GM23338 (cell line): ENCODE data around the gene TM2D1. TPM values are rescaled to one million over a fixed set of nuclear protein-coding genes. Genes with fewer than 3 reads are reported as not detected.
"Not testable (repeated sequence)": the region's sequence is repeated elsewhere in the genome, so short reads cannot be mapped to it uniquely, and the experiment has no call there.

Experiments used
- ATAC-seq: fragments of 200-7000 bp; cut with Tn5 transposase; 3 replicates; pipeline ENCODE4 v1.9.1; 2020
- DNase-seq: peaks from one replicate; pipeline ENCODE4 v3.0.0-alpha.2; 2015; ENCODE audit warnings: low spot score
- H2AFZ ChIP-seq: fragments of 200-600 bp; sonication (generic); 2 replicates; pipeline ENCODE4 v1.8.0; 2016; ENCODE audit warnings: antibody characterized with exemption, mild to moderate bottlenecking, moderate library complexity
- H3F3A ChIP-seq: fragments of 200-600 bp; sonication (generic); replicated peaks from 2 replicates; pipeline ENCODE4 v1.8.0; 2017; ENCODE audit warnings: antibody characterized with exemption, mixed run types, low read depth
- H3K27ac ChIP-seq: fragments of 200-600 bp; sonication (generic); 2 replicates; pipeline ENCODE4 v1.6.1; 2016; ENCODE audit warnings: low read depth
- H3K27me3 ChIP-seq: fragments of 200-600 bp; sonication (generic); 2 replicates; pipeline ENCODE4 v1.8.0; 2016; ENCODE audit warnings: mild to moderate bottlenecking, mixed run types, moderate library complexity; ENCODE audit not compliant: insufficient read depth
- H3K36me3 ChIP-seq: fragments of 200-600 bp; sonication (generic); 2 replicates; pipeline ENCODE4 v1.8.0; 2016; ENCODE audit warnings: mild to moderate bottlenecking; ENCODE audit not compliant: insufficient read depth
- H3K4me1 ChIP-seq: fragments of 200-600 bp; sonication (generic); 2 replicates; pipeline ENCODE4 v1.8.0; 2016; ENCODE audit warnings: mild to moderate bottlenecking, moderate library complexity; ENCODE audit not compliant: insufficient read depth
- H3K4me2 ChIP-seq: fragments of 200-600 bp; sonication (generic); 2 replicates; pipeline ENCODE4 v1.7.1; 2017; ENCODE audit warnings: mixed run types
- H3K4me3 ChIP-seq: fragments of 200-600 bp; sonication (generic); 2 replicates; pipeline ENCODE4 v1.6.1; 2016; ENCODE audit warnings: mixed run types
- H3K79me2 ChIP-seq: fragments of 200-600 bp; sonication (generic); replicated peaks from 2 replicates; pipeline ENCODE4 v1.8.0; 2017; ENCODE audit warnings: mild to moderate bottlenecking; ENCODE audit not compliant: insufficient read depth
- H3K9me2 ChIP-seq: fragments of 200-600 bp; sonication (generic); 2 replicates; pipeline ENCODE4 v1.8.0; 2017; ENCODE audit not compliant: insufficient read depth
- H4K20me1 ChIP-seq: fragments of 200-600 bp; sonication (generic); replicated peaks from 2 replicates; pipeline ENCODE4 v1.8.0; 2017; ENCODE audit warnings: mild to moderate bottlenecking; ENCODE audit not compliant: insufficient read depth
- H3K27ac Mint-ChIP-seq: 2 replicates; pipeline ENCODE4 v1.8.0; 2020; ENCODE audit warnings: inconsistent platforms, mild to moderate bottlenecking, moderate library complexity, mixed read lengths
- H3K27me3 Mint-ChIP-seq: 3 replicates; pipeline ENCODE4 v1.8.0; 2022; ENCODE audit warnings: low read depth, mild to moderate bottlenecking, moderate library complexity, mixed read lengths, inconsistent platforms; ENCODE audit not compliant: insufficient read depth, poor library complexity
- H3K36me3 Mint-ChIP-seq: 3 replicates; pipeline ENCODE4 v1.8.0; 2021; ENCODE audit warnings: low read depth, mild to moderate bottlenecking, inconsistent platforms, moderate library complexity, mixed read lengths
- H3K4me1 Mint-ChIP-seq: 3 replicates; pipeline ENCODE4 v1.8.0; 2020; ENCODE audit warnings: mild to moderate bottlenecking, inconsistent platforms, mixed read lengths
- H3K4me3 Mint-ChIP-seq: 3 replicates; pipeline ENCODE4 v1.8.0; 2021; ENCODE audit warnings: moderate library complexity, mild to moderate bottlenecking, inconsistent platforms, mixed read lengths
- H3K9me3 Mint-ChIP-seq: 3 replicates; pipeline ENCODE4 v1.8.0; 2020; ENCODE audit warnings: moderate library complexity, mild to moderate bottlenecking, inconsistent platforms, mixed read lengths
- CREB1 ChIP-seq: fragments of 250-450 bp; sonication (Bioruptor Pico); IDR thresholded peaks from 2 replicates; pipeline ENCODE4 v1.5.0; 2020; ENCODE audit warnings: low read depth, mild to moderate bottlenecking, moderate library complexity
- NANOG ChIP-seq: IDR thresholded peaks from 2 replicates; pipeline ENCODE4 v1.6.1; 2016; ENCODE audit warnings: antibody characterized with exemption, borderline replicate concordance
- STAT1 ChIP-seq: IDR thresholded peaks from one replicate; pipeline ENCODE4 v1.6.1; 2016; ENCODE audit warnings: antibody characterized with exemption; ENCODE audit not compliant: unreplicated experiment
- ZNF114 ChIP-seq: fragments of 250-450 bp; sonication (Bioruptor Pico); IDR thresholded peaks from 2 replicates; pipeline ENCODE4 v1.5.0; 2020; ENCODE audit warnings: mild to moderate bottlenecking, moderate library complexity
- polyA plus RNA-seq: library from polyadenylated mRNA; unstranded; fragments of >200 nt; fragmentation: Nextera tagmentation; extraction: Ambion mirVana; gene quantifications from 2 replicates; pipeline ENCODE4 v1.2.1, GENCODE V29; 2016
- total RNA-seq: library from RNA; depleted of rRNA; stranded (reverse); fragments of >200 nt; shearing (Covaris generic); gene quantifications from 2 replicates; pipeline ENCODE4 v1.2.3, GENCODE V29; 2014
- TF ChIP-seq, protein P1 (sequence below): fragments of 250-450 bp; sonication (Bioruptor Pico); IDR thresholded peaks from 2 replicates; pipeline ENCODE4 v1.5.0; 2020; ENCODE audit warnings: mild to moderate bottlenecking, moderate library complexity
- TF ChIP-seq, protein P2 (sequence below), 2 experiments: fragments of 200-600 bp in 1 of 2; sonication (generic) in 1 of 2; conservative IDR thresholded peaks; 2 replicates each; pipeline versions ENCODE4 v1.5.1 to v1.6.1; 2016 to 2017; ENCODE audit warnings: antibody characterized with exemption in 2 of 2, low read depth in 2 of 2, mild to moderate bottlenecking in 2 of 2, moderate library complexity in 1 of 2
- TF ChIP-seq, protein P3 (sequence below): IDR thresholded peaks from one replicate; pipeline ENCODE4 v1.6.1; 2018; ENCODE audit warnings: antibody characterized with exemption; ENCODE audit not compliant: unreplicated experiment

The TM2D1 gene
- total and polyA plus RNA-seq, 2 experiments from 2014 or later = 46.7 to 47.5 TPM

DNA sequence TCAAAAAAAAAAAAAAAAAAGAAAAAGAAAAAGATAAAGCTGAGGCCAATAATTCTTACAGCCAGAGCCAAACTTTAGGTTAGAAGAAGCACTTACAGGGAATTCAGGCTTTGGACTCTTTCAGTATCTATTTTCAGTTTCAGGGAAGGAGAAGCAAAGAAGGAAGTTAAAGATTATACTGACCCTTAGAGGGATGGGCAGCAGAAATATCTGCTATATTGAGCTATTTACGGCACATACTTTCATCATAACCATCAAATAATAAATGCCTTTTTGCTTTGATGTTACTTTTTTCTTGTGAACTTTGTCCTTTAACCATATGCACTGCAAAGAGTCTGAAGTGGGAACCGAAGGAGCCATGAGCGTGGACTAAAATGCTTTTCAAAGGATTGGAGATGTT is 42.0 kb downstream of the TM2D1 start (continued):
- TF ChIP-seq, protein P1, sequence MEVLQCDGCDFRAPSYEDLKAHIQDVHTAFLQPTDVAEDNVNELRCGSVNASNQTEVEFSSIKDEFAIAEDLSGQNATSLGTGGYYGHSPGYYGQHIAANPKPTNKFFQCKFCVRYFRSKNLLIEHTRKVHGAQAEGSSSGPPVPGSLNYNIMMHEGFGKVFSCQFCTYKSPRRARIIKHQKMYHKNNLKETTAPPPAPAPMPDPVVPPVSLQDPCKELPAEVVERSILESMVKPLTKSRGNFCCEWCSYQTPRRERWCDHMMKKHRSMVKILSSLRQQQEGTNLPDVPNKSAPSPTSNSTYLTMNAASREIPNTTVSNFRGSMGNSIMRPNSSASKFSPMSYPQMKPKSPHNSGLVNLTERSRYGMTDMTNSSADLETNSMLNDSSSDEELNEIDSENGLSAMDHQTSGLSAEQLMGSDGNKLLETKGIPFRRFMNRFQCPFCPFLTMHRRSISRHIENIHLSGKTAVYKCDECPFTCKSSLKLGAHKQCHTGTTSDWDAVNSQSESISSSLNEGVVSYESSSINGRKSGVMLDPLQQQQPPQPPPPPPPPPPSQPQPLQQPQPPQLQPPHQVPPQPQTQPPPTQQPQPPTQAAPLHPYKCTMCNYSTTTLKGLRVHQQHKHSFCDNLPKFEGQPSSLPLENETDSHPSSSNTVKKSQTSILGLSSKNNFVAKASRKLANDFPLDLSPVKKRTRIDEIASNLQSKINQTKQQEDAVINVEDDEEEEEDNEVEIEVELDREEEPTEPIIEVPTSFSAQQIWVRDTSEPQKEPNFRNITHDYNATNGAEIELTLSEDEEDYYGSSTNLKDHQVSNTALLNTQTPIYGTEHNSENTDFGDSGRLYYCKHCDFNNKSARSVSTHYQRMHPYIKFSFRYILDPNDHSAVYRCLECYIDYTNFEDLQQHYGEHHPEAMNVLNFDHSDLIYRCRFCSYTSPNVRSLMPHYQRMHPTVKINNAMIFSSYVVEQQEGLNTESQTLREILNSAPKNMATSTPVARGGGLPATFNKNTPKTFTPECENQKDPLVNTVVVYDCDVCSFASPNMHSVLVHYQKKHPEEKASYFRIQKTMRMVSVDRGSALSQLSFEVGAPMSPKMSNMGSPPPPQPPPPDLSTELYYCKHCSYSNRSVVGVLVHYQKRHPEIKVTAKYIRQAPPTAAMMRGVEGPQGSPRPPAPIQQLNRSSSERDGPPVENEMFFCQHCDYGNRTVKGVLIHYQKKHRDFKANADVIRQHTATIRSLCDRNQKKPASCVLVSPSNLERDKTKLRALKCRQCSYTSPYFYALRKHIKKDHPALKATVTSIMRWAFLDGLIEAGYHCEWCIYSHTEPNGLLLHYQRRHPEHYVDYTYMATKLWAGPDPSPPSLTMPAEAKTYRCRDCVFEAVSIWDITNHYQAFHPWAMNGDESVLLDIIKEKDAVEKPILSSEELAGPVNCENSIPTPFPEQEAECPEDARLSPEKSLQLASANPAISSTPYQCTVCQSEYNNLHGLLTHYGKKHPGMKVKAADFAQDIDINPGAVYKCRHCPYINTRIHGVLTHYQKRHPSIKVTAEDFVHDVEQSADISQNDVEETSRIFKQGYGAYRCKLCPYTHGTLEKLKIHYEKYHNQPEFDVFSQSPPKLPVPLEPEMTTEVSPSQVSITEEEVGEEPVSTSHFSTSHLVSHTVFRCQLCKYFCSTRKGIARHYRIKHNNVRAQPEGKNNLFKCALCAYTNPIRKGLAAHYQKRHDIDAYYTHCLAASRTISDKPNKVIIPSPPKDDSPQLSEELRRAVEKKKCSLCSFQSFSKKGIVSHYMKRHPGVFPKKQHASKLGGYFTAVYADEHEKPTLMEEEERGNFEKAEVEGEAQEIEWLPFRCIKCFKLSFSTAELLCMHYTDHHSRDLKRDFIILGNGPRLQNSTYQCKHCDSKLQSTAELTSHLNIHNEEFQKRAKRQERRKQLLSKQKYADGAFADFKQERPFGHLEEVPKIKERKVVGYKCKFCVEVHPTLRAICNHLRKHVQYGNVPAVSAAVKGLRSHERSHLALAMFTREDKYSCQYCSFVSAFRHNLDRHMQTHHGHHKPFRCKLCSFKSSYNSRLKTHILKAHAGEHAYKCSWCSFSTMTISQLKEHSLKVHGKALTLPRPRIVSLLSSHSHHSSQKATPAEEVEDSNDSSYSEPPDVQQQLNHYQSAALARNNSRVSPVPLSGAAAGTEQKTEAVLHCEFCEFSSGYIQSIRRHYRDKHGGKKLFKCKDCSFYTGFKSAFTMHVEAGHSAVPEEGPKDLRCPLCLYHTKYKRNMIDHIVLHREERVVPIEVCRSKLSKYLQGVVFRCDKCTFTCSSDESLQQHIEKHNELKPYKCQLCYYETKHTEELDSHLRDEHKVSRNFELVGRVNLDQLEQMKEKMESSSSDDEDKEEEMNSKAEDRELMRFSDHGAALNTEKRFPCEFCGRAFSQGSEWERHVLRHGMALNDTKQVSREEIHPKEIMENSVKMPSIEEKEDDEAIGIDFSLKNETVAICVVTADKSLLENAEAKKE (CRISPR knock-in tag) = no peak

DNA sequence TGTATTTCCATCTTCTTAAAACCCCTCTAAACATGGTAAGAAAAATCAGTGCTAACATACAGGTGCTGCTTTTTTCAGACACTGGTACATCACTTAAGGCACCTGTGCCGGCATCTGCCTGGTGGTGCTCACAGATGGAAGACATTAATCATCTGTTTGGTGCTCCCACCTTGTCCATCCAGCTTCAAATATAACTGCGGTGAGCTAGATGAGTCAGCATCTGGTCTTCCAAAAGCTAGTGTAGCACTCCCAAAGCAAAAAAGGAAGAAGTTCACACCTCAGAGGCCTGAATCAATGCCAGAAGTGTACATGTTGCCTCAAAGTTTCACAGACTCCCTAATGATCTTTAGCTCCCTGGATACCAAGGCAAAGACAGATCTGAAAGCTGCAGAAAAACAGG is 44.4 kb downstream of the TM2D1 start:
- H2AFZ ChIP-seq = no peak overlapping the region
- H3K79me2 ChIP-seq = no peaks in the 10 kb centered on the region
- no peaks in the 10 kb centered on the region for H3K36me3 ChIP-seq
- DNase-seq = no peak
- Mint-ChIP-seq H3K36me3 (peaks cover 2% of the 10 kb centered on the region; the same call in 1 of the 3 replicates), H3K4me3 (no peak overlapping the region), H3K9me3 (no peaks in the 10 kb centered on the region), H3K27ac (no peak overlapping the region; the same call in 1 of the 2 replicates), H3K27me3 (no peaks in the 10 kb centered on the region), H3K4me1 (peaks cover 3% of the 10 kb centered on the region; the same call in 1 of the 3 replicates)
- H3K4me3 ChIP-seq = no peak overlapping the region
- no peak overlapping the region for H3K4me2 ChIP-seq
- H4K20me1 ChIP-seq = no peaks in the 10 kb centered on the region
- H3K4me1 ChIP-seq = no peaks in the 10 kb centered on the region
- H3K9me2 ChIP-seq = no peaks in the 10 kb centered on the region
- H3K27ac ChIP-seq = no peak overlapping the region
- no peak for TF ChIP-seq STAT1
- no peak for TF ChIP-seq NANOG
- TF ChIP-seq, protein P2, sequence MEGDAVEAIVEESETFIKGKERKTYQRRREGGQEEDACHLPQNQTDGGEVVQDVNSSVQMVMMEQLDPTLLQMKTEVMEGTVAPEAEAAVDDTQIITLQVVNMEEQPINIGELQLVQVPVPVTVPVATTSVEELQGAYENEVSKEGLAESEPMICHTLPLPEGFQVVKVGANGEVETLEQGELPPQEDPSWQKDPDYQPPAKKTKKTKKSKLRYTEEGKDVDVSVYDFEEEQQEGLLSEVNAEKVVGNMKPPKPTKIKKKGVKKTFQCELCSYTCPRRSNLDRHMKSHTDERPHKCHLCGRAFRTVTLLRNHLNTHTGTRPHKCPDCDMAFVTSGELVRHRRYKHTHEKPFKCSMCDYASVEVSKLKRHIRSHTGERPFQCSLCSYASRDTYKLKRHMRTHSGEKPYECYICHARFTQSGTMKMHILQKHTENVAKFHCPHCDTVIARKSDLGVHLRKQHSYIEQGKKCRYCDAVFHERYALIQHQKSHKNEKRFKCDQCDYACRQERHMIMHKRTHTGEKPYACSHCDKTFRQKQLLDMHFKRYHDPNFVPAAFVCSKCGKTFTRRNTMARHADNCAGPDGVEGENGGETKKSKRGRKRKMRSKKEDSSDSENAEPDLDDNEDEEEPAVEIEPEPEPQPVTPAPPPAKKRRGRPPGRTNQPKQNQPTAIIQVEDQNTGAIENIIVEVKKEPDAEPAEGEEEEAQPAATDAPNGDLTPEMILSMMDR (conservative IDR thresholded peaks at IDR 0.05; ENCODE audit: low read depth in 2 of 2) = no peak
- TF ChIP-seq, protein P3, sequence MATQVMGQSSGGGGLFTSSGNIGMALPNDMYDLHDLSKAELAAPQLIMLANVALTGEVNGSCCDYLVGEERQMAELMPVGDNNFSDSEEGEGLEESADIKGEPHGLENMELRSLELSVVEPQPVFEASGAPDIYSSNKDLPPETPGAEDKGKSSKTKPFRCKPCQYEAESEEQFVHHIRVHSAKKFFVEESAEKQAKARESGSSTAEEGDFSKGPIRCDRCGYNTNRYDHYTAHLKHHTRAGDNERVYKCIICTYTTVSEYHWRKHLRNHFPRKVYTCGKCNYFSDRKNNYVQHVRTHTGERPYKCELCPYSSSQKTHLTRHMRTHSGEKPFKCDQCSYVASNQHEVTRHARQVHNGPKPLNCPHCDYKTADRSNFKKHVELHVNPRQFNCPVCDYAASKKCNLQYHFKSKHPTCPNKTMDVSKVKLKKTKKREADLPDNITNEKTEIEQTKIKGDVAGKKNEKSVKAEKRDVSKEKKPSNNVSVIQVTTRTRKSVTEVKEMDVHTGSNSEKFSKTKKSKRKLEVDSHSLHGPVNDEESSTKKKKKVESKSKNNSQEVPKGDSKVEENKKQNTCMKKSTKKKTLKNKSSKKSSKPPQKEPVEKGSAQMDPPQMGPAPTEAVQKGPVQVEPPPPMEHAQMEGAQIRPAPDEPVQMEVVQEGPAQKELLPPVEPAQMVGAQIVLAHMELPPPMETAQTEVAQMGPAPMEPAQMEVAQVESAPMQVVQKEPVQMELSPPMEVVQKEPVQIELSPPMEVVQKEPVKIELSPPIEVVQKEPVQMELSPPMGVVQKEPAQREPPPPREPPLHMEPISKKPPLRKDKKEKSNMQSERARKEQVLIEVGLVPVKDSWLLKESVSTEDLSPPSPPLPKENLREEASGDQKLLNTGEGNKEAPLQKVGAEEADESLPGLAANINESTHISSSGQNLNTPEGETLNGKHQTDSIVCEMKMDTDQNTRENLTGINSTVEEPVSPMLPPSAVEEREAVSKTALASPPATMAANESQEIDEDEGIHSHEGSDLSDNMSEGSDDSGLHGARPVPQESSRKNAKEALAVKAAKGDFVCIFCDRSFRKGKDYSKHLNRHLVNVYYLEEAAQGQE = no peak
- TF ChIP-seq CREB1 (CRISPR knock-in tag) = no peak
- TF ChIP-seq ZNF114 (CRISPR knock-in tag) = no peak
- ATAC-seq = no peak
- no peaks in the 10 kb centered on the region for H3K27me3 ChIP-seq
- no peaks in the 10 kb centered on the region for H3F3A ChIP-seq

DNA sequence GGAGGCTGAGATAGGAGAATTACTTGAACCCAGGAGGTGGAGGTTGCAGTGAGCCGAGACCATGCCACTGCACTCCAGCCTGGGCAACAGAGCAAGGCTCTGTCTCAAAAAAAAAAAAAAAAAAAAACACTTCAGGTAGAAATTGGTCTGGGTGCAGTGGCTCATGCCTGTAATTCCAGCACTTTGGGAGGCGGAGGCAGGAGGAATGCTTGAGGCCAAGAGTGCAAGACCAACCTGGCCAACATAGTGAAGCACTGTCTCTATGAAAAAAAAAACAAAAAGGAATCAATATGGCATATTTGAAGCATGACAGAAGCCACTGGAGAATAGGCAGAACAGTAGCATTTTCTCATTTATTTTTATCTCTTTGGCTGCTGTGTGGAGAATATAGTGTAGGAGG is 48.1 kb downstream of the TM2D1 start:
- not testable (repeated sequence) for H3K36me3 ChIP-seq, H3K36me3 Mint-ChIP-seq, H3K4me2 ChIP-seq, ATAC-seq, H2AFZ ChIP-seq, H3K79me2 ChIP-seq, H3K27ac Mint-ChIP-seq, H3K4me3 Mint-ChIP-seq, H3K27me3 Mint-ChIP-seq, H3K4me1 ChIP-seq, H3K27me3 ChIP-seq, H4K20me1 ChIP-seq, H3K4me1 Mint-ChIP-seq, H3K27ac ChIP-seq, H3K9me2 ChIP-seq, H3K4me3 ChIP-seq, DNase-seq, H3F3A ChIP-seq, H3K9me3 Mint-ChIP-seq
